Measurements from ENCODE around the gene AATF.

Gene AATF

DNA sequence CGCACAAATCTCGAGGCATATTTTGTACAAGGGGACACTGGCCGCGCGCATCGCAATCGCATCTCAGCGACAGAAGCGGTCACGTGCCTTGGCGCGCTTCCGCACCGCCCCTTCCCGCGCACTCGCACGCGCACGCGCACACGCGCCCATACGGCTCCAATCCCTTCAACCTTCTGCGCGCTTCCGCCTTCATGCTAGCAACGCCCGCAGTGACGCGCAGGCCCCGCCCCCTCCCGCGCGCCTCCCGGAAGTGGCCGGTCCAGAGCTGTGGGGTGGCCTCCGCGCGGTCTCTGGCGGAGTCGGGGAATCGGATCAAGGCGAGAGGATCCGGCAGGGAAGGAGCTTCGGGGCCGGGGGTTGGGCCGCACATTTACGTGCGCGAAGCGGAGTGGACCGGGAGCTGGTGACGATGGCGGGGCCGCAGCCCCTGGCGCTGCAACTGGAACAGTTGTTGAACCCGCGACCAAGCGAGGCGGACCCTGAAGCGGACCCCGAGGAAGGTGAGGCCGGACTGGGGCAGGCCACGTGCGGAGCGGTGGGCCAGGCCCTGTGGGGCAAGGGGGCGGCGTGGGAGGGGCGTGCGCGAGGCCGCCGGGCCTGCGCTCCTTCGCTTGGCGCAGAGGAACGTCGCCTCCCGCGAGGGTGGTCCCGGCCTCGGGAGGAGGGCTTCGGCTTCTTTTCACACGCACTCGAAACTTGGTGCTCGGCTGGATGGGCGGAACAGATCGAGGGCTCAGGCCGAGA lies at the start of gene AATF:
AATF (plus strand) TSS at position 238 of the 744 bp plus-strand sequence; CDS start at position 410, 172 bp downstream.
- H3K36me3 ChIP-seq (ENCODE audit: control insufficient read depth, insufficient read depth, low read length): peaks cover 6% of the 10 kb centered on the region
- H3K9ac ChIP-seq (ENCODE audit: low read length): peak within 1 kb of the TSS; percentile 94
- no peaks in the 10 kb centered on the region for H3K9me3 ChIP-seq (ENCODE audit: control insufficient read depth, low read length)
- H3K27me3 ChIP-seq (ENCODE audit: control insufficient read depth, insufficient read depth, low read length): peaks cover 45% of the 10 kb centered on the region
- H3K4me1 ChIP-seq (ENCODE audit: control insufficient read depth, insufficient read depth, low read length): peaks cover 12% of the 10 kb centered on the region
- H3K4me3 ChIP-seq (ENCODE audit: low read length): peak within 1 kb of the TSS; percentile 93

DNA sequence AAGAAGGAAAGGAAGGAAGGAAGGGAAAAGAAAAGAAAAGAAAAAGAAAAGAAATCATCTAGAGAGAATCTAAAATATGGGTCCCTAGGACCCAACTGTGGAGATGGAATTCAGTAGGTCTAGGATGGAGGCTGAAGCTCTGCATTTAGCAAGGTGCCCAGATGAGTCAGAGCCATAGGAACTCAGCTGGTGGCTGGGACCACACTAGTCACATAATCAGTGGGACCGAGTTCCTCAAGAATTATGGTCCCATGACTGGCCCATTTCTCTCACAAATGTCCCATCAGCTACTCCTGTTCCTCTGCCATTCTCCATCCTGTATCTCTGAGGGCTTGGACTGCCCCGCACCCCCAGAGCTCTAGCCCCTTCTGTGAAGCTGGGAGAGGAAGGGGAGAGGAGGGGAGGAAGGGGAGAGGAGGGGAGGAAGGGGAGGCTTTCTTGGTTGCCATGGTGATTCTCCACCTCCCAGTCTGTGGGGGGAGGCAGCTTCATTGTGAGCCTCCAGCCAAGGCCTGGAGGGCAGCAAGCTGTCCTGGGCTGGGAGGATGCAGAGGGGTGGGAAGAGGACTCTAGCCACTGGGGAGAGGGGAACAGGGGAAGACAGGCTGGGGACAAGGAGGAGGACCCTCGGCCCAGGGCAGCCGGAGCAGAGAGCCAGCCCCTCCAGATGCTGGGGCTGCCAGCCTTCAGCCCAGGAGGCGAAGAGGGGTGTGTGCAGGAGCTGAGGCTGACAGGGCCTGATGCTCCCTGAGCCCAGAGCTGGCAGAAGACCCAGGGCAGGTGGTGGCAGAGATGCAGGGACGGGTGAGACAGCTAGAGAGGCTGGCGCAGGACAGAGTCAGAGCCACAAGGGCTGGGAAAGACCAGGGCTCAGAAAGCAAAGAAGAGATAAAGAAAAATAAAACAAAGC lies 49.2 kb upstream of the AATF start:
- H3K4me3 ChIP-seq (ENCODE audit: low read length): no peak overlapping the region
- H3K27me3 ChIP-seq (ENCODE audit: control insufficient read depth, insufficient read depth, low read length): peaks cover 2% of the 10 kb centered on the region
- H3K36me3 ChIP-seq (ENCODE audit: control insufficient read depth, insufficient read depth, low read length): no peaks in the 10 kb centered on the region
- H3K9me3 ChIP-seq (ENCODE audit: control insufficient read depth, low read length): no peaks in the 10 kb centered on the region
- H3K4me1 ChIP-seq (ENCODE audit: control insufficient read depth, insufficient read depth, low read length): no peaks in the 10 kb centered on the region
- H3K9ac ChIP-seq (ENCODE audit: low read length): no peak overlapping the region

DNA sequence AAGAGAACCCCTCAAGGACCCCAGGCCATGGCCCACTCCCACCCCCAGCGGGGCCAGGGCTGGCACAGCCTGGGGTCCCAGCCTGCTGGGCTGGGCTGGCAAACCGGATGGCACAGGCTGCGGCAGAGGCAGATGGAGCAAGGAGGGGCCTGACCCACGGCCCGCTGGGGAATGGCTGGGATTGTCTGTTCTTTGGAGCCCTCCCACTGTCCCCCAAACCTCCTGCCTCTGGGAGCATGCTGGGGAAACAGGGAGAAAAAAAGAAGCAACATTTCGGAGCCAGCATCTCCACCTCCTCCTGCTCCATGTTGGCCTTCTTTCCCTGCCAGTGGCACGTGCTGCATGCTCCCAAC lies 48.6 kb upstream of the AATF start:
- H3K4me3 ChIP-seq (ENCODE audit: low read length): no peak overlapping the region
- H3K36me3 ChIP-seq (ENCODE audit: control insufficient read depth, insufficient read depth, low read length): no peaks in the 10 kb centered on the region
- H3K4me1 ChIP-seq (ENCODE audit: control insufficient read depth, insufficient read depth, low read length): no peaks in the 10 kb centered on the region
- H3K27me3 ChIP-seq (ENCODE audit: control insufficient read depth, insufficient read depth, low read length): peaks cover 2% of the 10 kb centered on the region
- no peaks in the 10 kb centered on the region for H3K9me3 ChIP-seq (ENCODE audit: control insufficient read depth, low read length)
- H3K9ac ChIP-seq (ENCODE audit: low read length): no peak overlapping the region

DNA sequence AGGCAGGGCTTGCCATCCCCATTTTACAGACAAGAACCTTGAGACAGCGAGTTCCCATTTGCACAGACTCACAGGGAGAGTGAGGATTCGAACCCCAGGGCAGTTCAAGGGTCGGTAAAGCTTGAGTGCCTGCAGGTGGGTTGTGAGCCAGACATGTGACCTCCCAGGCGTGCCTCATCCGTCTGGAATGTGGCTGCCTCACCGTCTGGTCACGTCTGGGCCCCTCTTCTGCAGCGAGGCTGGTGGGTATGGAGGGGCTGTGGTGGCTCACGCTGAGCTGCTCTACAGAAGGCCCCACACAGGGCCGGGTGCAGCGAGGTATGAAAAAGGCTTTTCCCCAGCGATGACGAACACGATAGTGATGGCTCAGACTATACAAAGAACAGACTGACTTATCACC lies 47.2 kb upstream of the AATF start:
- H3K9me3 ChIP-seq (ENCODE audit: control insufficient read depth, low read length): no peaks in the 10 kb centered on the region
- H3K27me3 ChIP-seq (ENCODE audit: control insufficient read depth, insufficient read depth, low read length): no peaks in the 10 kb centered on the region

GRCh38 chr17:36907407-36907806 lies 41.3 kb upstream of the AATF start:
- peaks cover 15% of the 10 kb centered on the region for H3K27me3 ChIP-seq (ENCODE audit: control insufficient read depth, insufficient read depth, low read length)
- no peaks in the 10 kb centered on the region for H3K36me3 ChIP-seq (ENCODE audit: control insufficient read depth, insufficient read depth, low read length)
- H3K9ac ChIP-seq (ENCODE audit: low read length): no peak overlapping the region
- no peaks in the 10 kb centered on the region for H3K4me1 ChIP-seq (ENCODE audit: control insufficient read depth, insufficient read depth, low read length)
- no peak overlapping the region for H3K4me3 ChIP-seq (ENCODE audit: low read length)
- H3K9me3 ChIP-seq (ENCODE audit: control insufficient read depth, low read length): no peaks in the 10 kb centered on the region

More for the DNA sequence above, 47.2 kb upstream of the AATF start:
- H3K36me3 ChIP-seq (ENCODE audit: control insufficient read depth, insufficient read depth, low read length): no peaks in the 10 kb centered on the region
- H3K4me1 ChIP-seq (ENCODE audit: control insufficient read depth, insufficient read depth, low read length): no peaks in the 10 kb centered on the region
- no peak overlapping the region for H3K4me3 ChIP-seq (ENCODE audit: low read length)
- H3K9ac ChIP-seq (ENCODE audit: low read length): no peak overlapping the region

GRCh38 chr17:36910513-36910912 lies 38.2 kb upstream of the AATF start:
- no peak overlapping the region for H3K4me3 ChIP-seq (ENCODE audit: low read length)
- H3K9me3 ChIP-seq (ENCODE audit: control insufficient read depth, low read length): no peaks in the 10 kb centered on the region
- H3K4me1 ChIP-seq (ENCODE audit: control insufficient read depth, insufficient read depth, low read length): no peaks in the 10 kb centered on the region
- H3K36me3 ChIP-seq (ENCODE audit: control insufficient read depth, insufficient read depth, low read length): no peaks in the 10 kb centered on the region
- peaks cover 20% of the 10 kb centered on the region for H3K27me3 ChIP-seq (ENCODE audit: control insufficient read depth, insufficient read depth, low read length)
- H3K9ac ChIP-seq (ENCODE audit: low read length): no peak overlapping the region

DNA sequence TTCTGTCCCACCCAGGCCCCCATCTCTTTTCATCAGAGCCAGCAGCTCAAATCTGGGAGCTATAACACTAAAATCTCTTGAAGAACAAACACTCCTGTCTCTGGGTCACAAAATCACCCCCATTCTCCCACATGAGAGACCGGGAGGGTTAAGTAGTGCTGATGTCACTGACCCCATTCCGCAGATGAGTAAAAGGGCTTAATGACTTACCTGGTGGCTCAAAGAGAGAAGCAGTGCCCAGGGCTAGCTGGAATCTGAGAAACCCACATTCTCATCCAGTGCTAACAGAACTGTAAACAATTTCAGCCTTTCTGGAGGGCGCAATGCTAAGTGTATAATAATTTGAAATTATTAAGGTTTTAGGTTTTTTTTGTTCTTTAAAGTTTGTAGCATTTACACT lies 37.8 kb upstream of the AATF start:
- H3K4me3 ChIP-seq (ENCODE audit: low read length): no peak overlapping the region
- no peak overlapping the region for H3K9ac ChIP-seq (ENCODE audit: low read length)
- H3K27me3 ChIP-seq (ENCODE audit: control insufficient read depth, insufficient read depth, low read length): peaks cover 21% of the 10 kb centered on the region
- H3K4me1 ChIP-seq (ENCODE audit: control insufficient read depth, insufficient read depth, low read length): no peaks in the 10 kb centered on the region
- no peaks in the 10 kb centered on the region for H3K9me3 ChIP-seq (ENCODE audit: control insufficient read depth, low read length)
- no peaks in the 10 kb centered on the region for H3K36me3 ChIP-seq (ENCODE audit: control insufficient read depth, insufficient read depth, low read length)

GRCh38 chr17:36913132-36913531 lies 35.6 kb upstream of the AATF start:
- no peaks in the 10 kb centered on the region for H3K36me3 ChIP-seq (ENCODE audit: control insufficient read depth, insufficient read depth, low read length)
- H3K9me3 ChIP-seq (ENCODE audit: control insufficient read depth, low read length): no peaks in the 10 kb centered on the region
- H3K4me3 ChIP-seq (ENCODE audit: low read length): no peak overlapping the region
- H3K9ac ChIP-seq (ENCODE audit: low read length): no peak overlapping the region
- H3K27me3 ChIP-seq (ENCODE audit: control insufficient read depth, insufficient read depth, low read length): peaks cover 27% of the 10 kb centered on the region
- no peaks in the 10 kb centered on the region for H3K4me1 ChIP-seq (ENCODE audit: control insufficient read depth, insufficient read depth, low read length)

- H3K9me3 ChIP-seq (ENCODE audit: control insufficient read depth, low read length): no peaks in the 10 kb centered on the region
- H3K27me3 ChIP-seq (ENCODE audit: control insufficient read depth, insufficient read depth, low read length): peaks cover 26% of the 10 kb centered on the region
- no peaks in the 10 kb centered on the region for H3K36me3 ChIP-seq (ENCODE audit: control insufficient read depth, insufficient read depth, low read length)
- peaks cover 24% of the 10 kb centered on the region for H3K4me1 ChIP-seq (ENCODE audit: control insufficient read depth, insufficient read depth, low read length)
- no peak overlapping the region for H3K9ac ChIP-seq (ENCODE audit: low read length)
- no peak overlapping the region for H3K4me3 ChIP-seq (ENCODE audit: low read length)
Measured at GRCh38 chr17:36918211-36918691, 30.5 kb upstream of the AATF start.

DNA sequence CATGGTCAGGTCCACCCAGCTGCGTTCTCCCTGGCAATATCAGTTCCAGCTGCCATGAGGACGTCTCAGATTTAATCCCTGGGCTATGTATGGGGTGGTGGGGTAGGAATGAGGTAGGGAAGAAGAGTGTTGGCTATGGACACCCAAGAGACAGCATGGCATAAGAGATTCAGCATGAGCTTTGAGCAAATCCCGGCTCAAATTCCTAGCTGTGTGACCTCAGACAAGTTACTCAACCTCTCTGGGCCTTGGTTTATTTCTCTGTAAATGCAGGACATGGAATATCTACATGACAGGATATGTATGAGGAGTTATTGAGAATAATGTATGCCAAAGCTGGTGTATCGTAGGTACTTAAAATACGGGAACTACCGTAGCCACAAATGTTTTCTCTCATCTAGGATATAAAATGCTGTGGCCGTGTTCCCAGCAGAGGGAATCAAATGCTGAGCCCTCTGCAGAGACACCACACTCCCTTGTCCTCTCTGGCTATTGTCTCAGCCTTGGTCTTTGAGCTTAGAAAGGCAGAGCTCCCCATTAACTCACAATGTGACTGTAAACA lies 29.3 kb upstream of the AATF start:
- H3K4me1 ChIP-seq (ENCODE audit: control insufficient read depth, insufficient read depth, low read length): peaks cover 36% of the 10 kb centered on the region
- no peak overlapping the region for H3K4me3 ChIP-seq (ENCODE audit: low read length)
- no peaks in the 10 kb centered on the region for H3K9me3 ChIP-seq (ENCODE audit: control insufficient read depth, low read length)
- H3K9ac ChIP-seq (ENCODE audit: low read length): no peak overlapping the region
- H3K36me3 ChIP-seq (ENCODE audit: control insufficient read depth, insufficient read depth, low read length): no peaks in the 10 kb centered on the region
- peaks cover 26% of the 10 kb centered on the region for H3K27me3 ChIP-seq (ENCODE audit: control insufficient read depth, insufficient read depth, low read length)

- Histone ChIP-seq H3K36me3 (ENCODE audit: control insufficient read depth, insufficient read depth, low read length) (no peaks in the 10 kb centered on the region), H3K4me3 (ENCODE audit: low read length) (no peak overlapping the region), H3K27me3 (ENCODE audit: control insufficient read depth, insufficient read depth, low read length) (peaks cover 26% of the 10 kb centered on the region), H3K4me1 (ENCODE audit: control insufficient read depth, insufficient read depth, low read length) (peaks cover 41% of the 10 kb centered on the region), H3K9ac (ENCODE audit: low read length) (no peak overlapping the region), H3K9me3 (ENCODE audit: control insufficient read depth, low read length) (no peaks in the 10 kb centered on the region)
Measured at GRCh38 chr17:36920032-36921005, 28.4 kb upstream of the AATF start.
